Glutamatergic neuron (in vitro differentiated cells): ENCODE data around the gene RELT. TPM values are rescaled to one million over a fixed set of nuclear protein-coding genes. Genes with fewer than 3 reads are reported as not detected.
A peak's percentile ranks its signal among the peaks of the same experiment; 100 is the strongest.

Experiments used
- DNase-seq: peaks from one replicate; pipeline ENCODE4 v3.0.0; 2022
- H3K27ac Mint-ChIP-seq: one replicate; pipeline ENCODE4 v1.8.0; 2020; ENCODE audit warnings: mild to moderate bottlenecking, mixed read lengths, inconsistent platforms; ENCODE audit not compliant: unreplicated experiment
- H3K27me3 Mint-ChIP-seq: one replicate; pipeline ENCODE4 v1.8.0; 2020; ENCODE audit warnings: mild to moderate bottlenecking, moderate library complexity, mixed read lengths, inconsistent platforms; ENCODE audit not compliant: unreplicated experiment
- H3K36me3 Mint-ChIP-seq: one replicate; pipeline ENCODE4 v1.8.0; 2020; ENCODE audit warnings: mild to moderate bottlenecking, mixed read lengths, inconsistent platforms; ENCODE audit not compliant: unreplicated experiment
- H3K4me1 Mint-ChIP-seq: one replicate; pipeline ENCODE4 v1.8.0; 2020; ENCODE audit warnings: mild to moderate bottlenecking, low read depth, mixed read lengths, inconsistent platforms; ENCODE audit not compliant: unreplicated experiment
- H3K4me3 Mint-ChIP-seq: one replicate; pipeline ENCODE4 v1.8.0; 2020; ENCODE audit warnings: mild to moderate bottlenecking, mixed read lengths, inconsistent platforms; ENCODE audit not compliant: unreplicated experiment
- H3K9me3 Mint-ChIP-seq: one replicate; pipeline ENCODE4 v1.8.0; 2020; ENCODE audit warnings: mild to moderate bottlenecking, moderate library complexity, mixed read lengths, inconsistent platforms; ENCODE audit not compliant: unreplicated experiment
- total RNA-seq: library from RNA; stranded (reverse); fragmentation: NEBNext Ultra II Directional; extraction: Animal tissue kit (Norgen Biotek cat#: 25700); gene quantifications from one replicate; pipeline ENCODE4 v1.2.1, GENCODE V29; 2021; ENCODE audit not compliant: unreplicated experiment
- TF ChIP-seq, protein P1 (sequence below): fragments of 200-600 bp; sonication (generic); IDR thresholded peaks from one replicate; pipeline ENCODE4 v1.5.0; 2021; ENCODE audit not compliant: partially characterized antibody, unreplicated experiment

RELT gene
- total RNA-seq, 1 donor from 2014 or later: 9.2 TPM

DNA sequence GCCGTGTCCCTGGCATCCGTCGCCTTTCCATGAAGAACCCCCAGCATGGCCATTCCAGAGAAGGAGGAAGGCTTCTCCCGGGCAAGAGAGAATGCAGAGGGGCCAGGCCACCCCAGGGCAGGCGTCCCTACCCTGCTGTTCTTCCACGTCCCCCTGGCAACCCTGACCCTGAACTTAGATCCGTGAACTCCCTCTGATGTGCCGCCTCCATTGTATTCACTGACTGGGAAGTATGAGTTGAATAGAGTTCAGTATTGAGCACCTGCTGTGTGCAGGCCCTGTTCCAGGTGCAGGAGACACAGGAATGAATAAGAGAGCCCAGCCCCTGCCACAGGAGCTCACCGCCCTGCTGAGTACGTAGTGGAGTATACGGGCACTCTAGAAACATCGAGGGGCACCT lies 29.1 kb upstream of the RELT start:
- DNase-seq: no peak
- peaks cover 10% of the 10 kb centered on the region for H3K4me1 Mint-ChIP-seq
- peaks cover 4% of the 10 kb centered on the region for H3K9me3 Mint-ChIP-seq
- H3K27me3 Mint-ChIP-seq: peaks cover 11% of the 10 kb centered on the region
- no peak overlapping the region for H3K27ac Mint-ChIP-seq
- no peaks in the 10 kb centered on the region for H3K36me3 Mint-ChIP-seq
- TF ChIP-seq, protein P1, sequence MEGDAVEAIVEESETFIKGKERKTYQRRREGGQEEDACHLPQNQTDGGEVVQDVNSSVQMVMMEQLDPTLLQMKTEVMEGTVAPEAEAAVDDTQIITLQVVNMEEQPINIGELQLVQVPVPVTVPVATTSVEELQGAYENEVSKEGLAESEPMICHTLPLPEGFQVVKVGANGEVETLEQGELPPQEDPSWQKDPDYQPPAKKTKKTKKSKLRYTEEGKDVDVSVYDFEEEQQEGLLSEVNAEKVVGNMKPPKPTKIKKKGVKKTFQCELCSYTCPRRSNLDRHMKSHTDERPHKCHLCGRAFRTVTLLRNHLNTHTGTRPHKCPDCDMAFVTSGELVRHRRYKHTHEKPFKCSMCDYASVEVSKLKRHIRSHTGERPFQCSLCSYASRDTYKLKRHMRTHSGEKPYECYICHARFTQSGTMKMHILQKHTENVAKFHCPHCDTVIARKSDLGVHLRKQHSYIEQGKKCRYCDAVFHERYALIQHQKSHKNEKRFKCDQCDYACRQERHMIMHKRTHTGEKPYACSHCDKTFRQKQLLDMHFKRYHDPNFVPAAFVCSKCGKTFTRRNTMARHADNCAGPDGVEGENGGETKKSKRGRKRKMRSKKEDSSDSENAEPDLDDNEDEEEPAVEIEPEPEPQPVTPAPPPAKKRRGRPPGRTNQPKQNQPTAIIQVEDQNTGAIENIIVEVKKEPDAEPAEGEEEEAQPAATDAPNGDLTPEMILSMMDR: no peak
- no peak overlapping the region for H3K4me3 Mint-ChIP-seq

DNA sequence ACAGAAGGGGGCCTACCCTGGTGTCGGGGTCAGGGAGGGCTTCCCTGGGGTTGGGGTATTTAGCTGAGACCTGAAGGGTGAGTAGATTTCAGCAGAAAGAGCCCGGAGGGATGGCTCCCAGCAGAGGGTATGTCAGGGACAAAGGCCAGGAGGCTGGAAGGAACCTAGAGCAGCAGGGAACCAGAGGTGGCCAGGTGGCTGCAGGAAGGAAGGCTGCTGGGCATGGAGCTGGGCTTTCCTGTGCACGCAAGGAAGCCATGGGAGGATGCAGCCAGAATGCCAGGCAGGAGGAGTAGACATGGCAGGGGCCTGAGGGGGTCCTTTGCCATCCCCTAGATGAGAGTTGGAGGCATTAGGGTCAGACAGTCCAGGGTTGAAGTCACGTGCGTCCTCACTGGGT lies 27.4 kb upstream of the RELT start:
- TF ChIP-seq, protein P1: no peak
- Mint-ChIP-seq H3K27me3 (peaks cover 12% of the 10 kb centered on the region), H3K27ac (no peak overlapping the region), H3K9me3 (peaks cover under 1% of the 10 kb centered on the region), H3K4me3 (no peak overlapping the region), H3K4me1 (peaks cover 3% of the 10 kb centered on the region), H3K36me3 (no peaks in the 10 kb centered on the region)
- no peak for DNase-seq

DNA sequence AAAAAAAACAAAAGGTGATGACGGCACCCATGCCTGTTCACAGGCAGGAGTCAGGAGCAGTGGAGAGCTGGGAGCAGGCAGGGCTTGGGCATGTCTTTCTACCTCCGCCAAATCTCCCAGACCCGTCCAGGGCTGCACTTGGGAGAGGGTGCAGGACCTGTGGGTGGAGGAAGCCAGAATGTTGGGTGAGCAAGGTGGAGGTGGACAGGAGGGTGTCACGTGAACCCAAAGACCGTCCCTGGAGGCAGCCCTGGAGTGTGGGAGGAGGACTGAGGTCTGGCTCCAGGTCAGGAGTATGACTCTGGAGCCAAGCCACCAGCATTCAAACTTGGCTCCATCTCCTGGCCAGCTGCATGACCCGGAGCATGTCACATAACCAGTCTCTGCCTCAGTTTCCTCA lies 26.6 kb upstream of the RELT start:
- H3K36me3 Mint-ChIP-seq: no peaks in the 10 kb centered on the region
- H3K4me3 Mint-ChIP-seq: no peak overlapping the region
- peaks cover 12% of the 10 kb centered on the region for H3K27me3 Mint-ChIP-seq
- TF ChIP-seq, protein P1: no peak
- H3K27ac Mint-ChIP-seq: no peak overlapping the region
- peaks cover 3% of the 10 kb centered on the region for H3K4me1 Mint-ChIP-seq
- H3K9me3 Mint-ChIP-seq: no peaks in the 10 kb centered on the region
- DNase-seq: no peak

DNA sequence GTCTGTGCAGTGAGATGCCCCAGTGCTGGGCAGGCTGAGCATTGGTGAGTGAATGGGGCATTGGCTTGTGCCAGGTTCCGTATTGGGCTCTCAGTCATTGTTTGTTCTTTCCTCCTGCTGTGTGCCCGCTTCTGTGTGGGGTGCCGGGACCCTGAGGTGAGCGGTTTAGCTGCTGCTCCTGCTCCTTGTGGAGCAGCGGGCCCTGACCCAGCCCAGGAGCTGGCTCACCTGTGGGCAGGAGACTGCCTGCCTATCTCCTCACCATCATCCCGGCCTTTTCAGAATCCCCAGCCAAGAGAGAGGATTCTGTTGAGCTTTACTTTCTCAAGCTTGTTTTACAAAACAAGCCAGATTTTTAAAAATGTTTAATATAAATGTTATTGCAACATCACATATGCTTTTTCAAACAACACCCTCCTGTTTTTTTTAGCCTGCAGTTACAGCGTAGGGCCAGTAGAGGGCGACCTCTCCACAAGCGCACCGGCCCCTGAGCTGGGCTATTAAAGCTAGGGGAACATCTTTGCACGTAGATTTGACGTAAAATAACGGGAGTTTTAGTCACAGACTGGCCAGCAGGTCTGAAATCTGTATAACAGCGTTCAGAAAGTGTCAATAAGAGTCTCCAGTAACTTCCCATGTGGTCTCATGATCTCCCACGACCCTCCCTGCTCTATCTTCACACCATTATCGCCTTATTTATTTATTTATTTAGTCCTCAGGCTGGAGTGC lies 25.1 kb upstream of the RELT start:
- Mint-ChIP-seq H3K27ac (no peak overlapping the region), H3K9me3 (no peaks in the 10 kb centered on the region), H3K27me3 (peaks cover 10% of the 10 kb centered on the region), H3K4me1 (peaks cover 3% of the 10 kb centered on the region), H3K4me3 (no peak overlapping the region), H3K36me3 (no peaks in the 10 kb centered on the region)
- TF ChIP-seq, protein P1: peak; percentile 99
- DNase-seq: peak; percentile 60

DNA sequence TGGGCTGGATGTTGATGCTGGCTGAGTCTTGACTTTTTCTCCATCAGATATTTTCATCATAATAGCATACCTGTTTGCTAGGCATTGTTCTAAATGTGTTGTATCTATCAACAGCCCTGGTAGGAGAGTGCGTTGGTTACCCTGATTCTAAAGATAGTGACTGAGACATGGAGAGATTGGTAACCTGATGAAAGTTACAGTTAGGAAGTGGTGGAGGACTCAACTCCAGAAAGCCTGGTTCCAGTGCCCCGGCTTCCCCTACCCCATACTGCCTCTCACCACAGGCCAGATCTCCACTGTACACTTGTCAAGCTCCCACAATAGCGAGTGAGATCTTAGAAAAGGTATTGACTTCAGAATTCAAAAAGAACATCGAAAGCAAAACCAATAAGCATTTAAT lies 22.8 kb upstream of the RELT start:
- TF ChIP-seq, protein P1: no peak
- no peaks in the 10 kb centered on the region for H3K36me3 Mint-ChIP-seq
- no peak overlapping the region for H3K27ac Mint-ChIP-seq

More for the DNA sequence above, 22.8 kb upstream of the RELT start:
- Mint-ChIP-seq H3K27me3 (peaks cover 7% of the 10 kb centered on the region), H3K4me3 (no peak overlapping the region), H3K9me3 (no peaks in the 10 kb centered on the region), H3K4me1 (no peaks in the 10 kb centered on the region)
- no peak for DNase-seq
